ENCODE results near the gene JPH4.

GRCh38 chr14:23572524-23572828 lies 6.1 kb downstream of the JPH4 start:
- TF ChIP-seq CTCF (IDR thresholded peaks at IDR 0.05; ENCODE audit: low read depth, low read length, poor library complexity, severe bottlenecking), result no peak
- no peak for TF ChIP-seq EZH2phosphoT487 (IDR thresholded peaks at IDR 0.05; ENCODE audit: borderline replicate concordance, low read length)
